Osteoblast (primary cell): ENCODE results near the gene IARS2. TPM values are rescaled to one million over a fixed set of nuclear protein-coding genes. Genes with fewer than 3 reads are reported as not detected.
A peak's percentile ranks its signal among the peaks of the same experiment; 100 is the strongest.
"Not testable (repeated sequence)": the region's sequence is repeated elsewhere in the genome, so short reads cannot be mapped to it uniquely, and the experiment has no call there.

Experiments used
- DNase-seq: peaks from one replicate; pipeline ENCODE4 v3.0.0; 2011; ENCODE audit warnings: low spot score, mixed read lengths; ENCODE audit not compliant: insufficient read length; ENCODE audit errors: missing footprints
- H2AFZ ChIP-seq: 2 replicates; pipeline ENCODE4 v1.6.0; 2011; ENCODE audit warnings: mild to moderate bottlenecking, low read length
- H3K27ac ChIP-seq: 2 replicates; pipeline ENCODE4 v1.5.1; 2011; ENCODE audit warnings: mild to moderate bottlenecking, low read depth, low read length, moderate library complexity
- H3K27me3 ChIP-seq: 2 replicates; pipeline ENCODE4 v1.6.0; 2012; ENCODE audit warnings: mild to moderate bottlenecking, control low read depth, inconsistent platforms, low read length, moderate library complexity; ENCODE audit not compliant: insufficient read depth
- H3K36me3 ChIP-seq: 2 replicates; pipeline ENCODE4 v1.5.1; 2011; ENCODE audit warnings: mild to moderate bottlenecking, low read length, control low read depth, moderate library complexity; ENCODE audit not compliant: insufficient read depth
- H3K4me1 ChIP-seq: 2 replicates; pipeline ENCODE4 v1.5.1; 2011; ENCODE audit warnings: mild to moderate bottlenecking, low read length, control low read depth, moderate library complexity; ENCODE audit not compliant: insufficient read depth
- H3K4me2 ChIP-seq: 2 replicates; pipeline ENCODE4 v1.6.0; 2011; ENCODE audit warnings: mild to moderate bottlenecking, low read length; ENCODE audit not compliant: insufficient read depth
- H3K4me3 ChIP-seq: fragments of 200-600 bp; sonication (generic); 3 replicates; pipeline ENCODE4 v1.5.1; 2012; ENCODE audit warnings: mild to moderate bottlenecking, low read length, inconsistent platforms; ENCODE audit not compliant: insufficient read depth
- H3K79me2 ChIP-seq: 2 replicates; pipeline ENCODE4 v1.6.0; 2012; ENCODE audit warnings: mild to moderate bottlenecking, low read length, control low read depth, inconsistent platforms; ENCODE audit not compliant: insufficient read depth
- H3K9me3 ChIP-seq: 2 replicates; pipeline ENCODE4 v1.5.1; 2011; ENCODE audit warnings: low read depth, low read length, control low read depth
- H4K20me1 ChIP-seq: 2 replicates; pipeline ENCODE4 v1.6.0; 2012; ENCODE audit warnings: mild to moderate bottlenecking, low read length, control low read depth; ENCODE audit not compliant: insufficient read depth
- total RNA-seq: library from RNA; depleted of rRNA; stranded (reverse); fragments of >200 nt; gene quantifications from 2 replicates; pipeline ENCODE4 v1.2.3, GENCODE V29; 2012
- TF ChIP-seq, protein P1 (sequence below): IDR thresholded peaks from 2 replicates; pipeline ENCODE4 v1.5.1; 2011; ENCODE audit warnings: mild to moderate bottlenecking, low read depth, low read length, moderate library complexity; ENCODE audit errors: extremely low read depth

IARS2 gene
- total RNA-seq, 1 donor: 79.3 TPM

DNA sequence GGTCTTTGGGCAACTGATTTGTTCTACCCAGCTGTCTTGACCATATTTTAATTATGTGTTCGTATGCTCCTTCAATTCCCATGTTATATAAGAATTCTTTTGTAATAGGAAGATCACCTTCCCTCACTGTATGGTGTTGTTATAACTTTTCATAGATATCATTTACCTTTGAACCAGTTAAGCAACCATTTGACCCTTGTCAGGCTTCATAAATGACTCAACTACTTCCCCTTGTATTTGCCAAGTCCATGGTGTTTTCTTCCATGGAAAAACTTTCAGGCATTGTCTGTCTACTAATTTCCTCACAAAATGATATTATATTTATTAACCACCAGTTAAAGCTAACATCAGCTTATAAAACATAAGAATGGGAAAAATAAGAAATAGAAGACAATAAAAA, 9.5 kb upstream of the IARS2 start:
- Histone ChIP-seq H3K27ac (no peak overlapping the region), H3K4me1 (no peaks in the 10 kb centered on the region), H3K79me2 (peaks cover 18% of the 10 kb centered on the region), H3K36me3 (no peaks in the 10 kb centered on the region), H2AFZ (no peak overlapping the region), H3K4me3 (no peak overlapping the region), H3K4me2 (no peak overlapping the region), H4K20me1 (no peaks in the 10 kb centered on the region), H3K9me3 (no peaks in the 10 kb centered on the region), H3K27me3 (no peaks in the 10 kb centered on the region)
- TF ChIP-seq, protein P1, sequence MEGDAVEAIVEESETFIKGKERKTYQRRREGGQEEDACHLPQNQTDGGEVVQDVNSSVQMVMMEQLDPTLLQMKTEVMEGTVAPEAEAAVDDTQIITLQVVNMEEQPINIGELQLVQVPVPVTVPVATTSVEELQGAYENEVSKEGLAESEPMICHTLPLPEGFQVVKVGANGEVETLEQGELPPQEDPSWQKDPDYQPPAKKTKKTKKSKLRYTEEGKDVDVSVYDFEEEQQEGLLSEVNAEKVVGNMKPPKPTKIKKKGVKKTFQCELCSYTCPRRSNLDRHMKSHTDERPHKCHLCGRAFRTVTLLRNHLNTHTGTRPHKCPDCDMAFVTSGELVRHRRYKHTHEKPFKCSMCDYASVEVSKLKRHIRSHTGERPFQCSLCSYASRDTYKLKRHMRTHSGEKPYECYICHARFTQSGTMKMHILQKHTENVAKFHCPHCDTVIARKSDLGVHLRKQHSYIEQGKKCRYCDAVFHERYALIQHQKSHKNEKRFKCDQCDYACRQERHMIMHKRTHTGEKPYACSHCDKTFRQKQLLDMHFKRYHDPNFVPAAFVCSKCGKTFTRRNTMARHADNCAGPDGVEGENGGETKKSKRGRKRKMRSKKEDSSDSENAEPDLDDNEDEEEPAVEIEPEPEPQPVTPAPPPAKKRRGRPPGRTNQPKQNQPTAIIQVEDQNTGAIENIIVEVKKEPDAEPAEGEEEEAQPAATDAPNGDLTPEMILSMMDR: no peak
- DNase-seq: no peak

DNA sequence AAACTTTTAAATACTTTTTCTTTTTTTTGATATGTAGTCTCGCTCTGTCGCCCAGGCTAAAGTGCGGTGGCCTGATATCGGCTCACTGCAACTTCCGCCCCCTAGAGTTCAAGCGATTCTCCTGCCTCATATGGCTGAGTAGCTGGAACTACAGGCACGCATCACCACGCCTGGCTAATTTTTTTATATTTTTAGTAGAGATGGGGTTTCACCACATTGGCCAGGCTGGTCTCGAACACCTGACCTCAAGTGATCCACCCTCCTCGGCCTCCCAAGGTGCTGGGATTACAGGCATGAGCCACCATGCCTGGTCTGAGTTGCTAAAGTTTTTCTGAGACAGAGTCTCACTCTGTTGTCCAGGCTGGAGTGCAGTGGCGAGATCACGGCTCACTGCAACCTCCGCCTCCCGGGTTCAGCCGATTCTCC, 7.7 kb upstream of the IARS2 start:
- not testable (repeated sequence) for H3K27me3 ChIP-seq, DNase-seq, H4K20me1 ChIP-seq, H3K9me3 ChIP-seq, H3K27ac ChIP-seq, H3K4me3 ChIP-seq, H3K4me1 ChIP-seq, H3K4me2 ChIP-seq, H2AFZ ChIP-seq, H3K36me3 ChIP-seq
- H3K79me2 ChIP-seq: peaks cover 16% of the 10 kb centered on the region

DNA sequence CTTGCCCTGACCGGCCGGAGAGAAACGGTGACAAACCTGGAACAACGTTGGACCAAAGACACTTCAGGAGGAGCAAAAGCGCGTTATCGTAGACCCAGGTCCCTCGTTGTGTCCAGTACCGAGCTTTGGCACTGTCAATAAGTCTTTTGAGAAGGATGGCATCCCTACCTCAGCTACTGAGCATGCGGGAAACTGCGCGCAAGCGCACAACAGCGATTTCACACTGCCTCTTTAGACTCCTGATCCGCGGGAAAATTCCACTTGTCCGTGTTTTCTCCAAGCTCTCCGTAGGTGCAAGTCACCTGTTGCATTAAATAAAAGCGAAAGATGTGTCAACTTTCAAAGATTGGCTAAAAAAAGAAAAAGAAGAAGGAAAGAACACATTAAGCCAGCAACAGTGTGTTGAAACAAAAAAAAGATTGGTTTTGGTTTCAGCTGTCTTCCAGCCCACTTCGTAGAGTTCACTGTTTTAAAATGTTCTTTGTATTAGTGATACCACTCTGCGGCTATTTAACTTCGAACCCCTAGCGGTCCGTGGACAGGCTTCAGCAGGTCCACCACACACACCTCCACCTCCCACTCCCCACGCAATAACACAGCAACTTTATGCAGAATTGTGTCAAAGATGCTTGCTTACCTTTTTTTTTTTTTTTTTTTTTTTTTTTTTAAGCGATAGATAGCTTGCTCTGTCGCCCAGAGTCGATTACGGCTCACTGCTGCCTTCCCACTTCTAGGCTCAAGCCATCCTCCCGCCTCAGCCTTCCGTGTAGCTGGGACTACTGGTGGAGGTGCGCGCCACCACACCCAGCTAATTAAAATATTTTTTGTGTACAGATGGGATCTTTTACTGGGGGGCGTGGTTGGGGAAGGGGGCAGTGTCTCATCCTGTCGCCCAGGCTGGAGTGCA, 4.0 kb upstream of the IARS2 start, which contains the start of gene BPNT1:
Gene BPNT1, minus strand, starts transcription at position 139 of the 907 bp plus-strand sequence. CDS start 9,942 bp downstream, outside the sequence.
- Histone ChIP-seq H3K4me3 (peak within 1 kb of the TSS; percentile 77), H3K27me3 (no peaks in the 10 kb centered on the region), H4K20me1 (no peaks in the 10 kb centered on the region), H3K36me3 (no peaks in the 10 kb centered on the region), H3K9me3 (no peaks in the 10 kb centered on the region), H2AFZ (peak within 1 kb of the TSS; percentile 87), H3K79me2 (peaks cover 21% of the 10 kb centered on the region), H3K4me1 (no peaks in the 10 kb centered on the region), H3K4me2 (peak within 1 kb of the TSS; percentile 91), H3K27ac (peak within 1 kb of the TSS; percentile 19)
- TF ChIP-seq, protein P1: no peak
- peak; percentile 95 for DNase-seq

DNA sequence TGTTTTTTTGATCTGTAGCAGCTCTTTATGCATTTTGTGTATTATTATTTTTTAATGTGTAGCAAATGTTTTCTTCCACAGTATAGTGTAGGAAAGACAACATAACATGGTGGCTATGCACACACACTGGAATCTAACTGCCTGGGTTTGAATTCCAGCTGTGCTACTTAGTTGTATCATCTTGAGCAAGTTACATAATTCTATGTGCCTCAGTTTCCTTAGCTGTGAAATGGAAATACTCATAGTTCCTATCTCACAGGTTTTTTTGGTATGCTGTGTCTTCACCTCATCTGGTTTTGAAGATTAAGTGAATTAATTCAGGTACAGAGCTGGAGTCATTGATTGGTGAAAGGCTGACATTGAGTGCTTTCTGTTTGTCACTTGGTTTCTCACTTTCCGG, 1.2 kb upstream of the IARS2 start:
- Histone ChIP-seq H3K27me3 (no peaks in the 10 kb centered on the region), H3K27ac (no peak overlapping the region), H3K36me3 (peaks cover 8% of the 10 kb centered on the region), H3K4me1 (peaks cover 6% of the 10 kb centered on the region), H3K79me2 (peaks cover 27% of the 10 kb centered on the region), H4K20me1 (no peaks in the 10 kb centered on the region), H3K4me2 (no peak overlapping the region), H3K9me3 (no peaks in the 10 kb centered on the region), H3K4me3 (no peak overlapping the region), H2AFZ (no peak overlapping the region)
- DNase-seq: no peak
- TF ChIP-seq, protein P1: no peak
